ENCODE data around the gene IRS2. TPM values are rescaled to one million over a fixed set of nuclear protein-coding genes. Genes with fewer than 3 reads are reported as not detected.
"Not testable (repeated sequence)": the region's sequence is repeated elsewhere in the genome, so short reads cannot be mapped to it uniquely, and the experiment has no call there.

IRS2 gene
- total RNA-seq, 1 experiment from 2014 or later = 41.8 TPM

GRCh38 chr13:109823201-109823600 lies 36.8 kb upstream of the IRS2 start:
- H3K4me1 Mint-ChIP-seq (ENCODE audit: insufficient read depth, unreplicated experiment); CTCF ChIA-PET; BruUV-seq (replicated peaks); intact Hi-C loops (cut with micrococcal nuclease); H3K36me3 Mint-ChIP-seq (ENCODE audit: insufficient read depth, unreplicated experiment); POLR2A ChIA-PET; H3K9me3 Mint-ChIP-seq (ENCODE audit: unreplicated experiment); H3K4me3 Mint-ChIP-seq (ENCODE audit: unreplicated experiment); H3K27ac Mint-ChIP-seq (ENCODE audit: low read depth, unreplicated experiment); DNase-seq (ENCODE audit: unreplicated experiment); H3K27me3 Mint-ChIP-seq (ENCODE audit: insufficient read depth, unreplicated experiment): not testable (repeated sequence)

GRCh38 chr13:109821103-109821502 lies 34.7 kb upstream of the IRS2 start:
- intact Hi-C loops (cut with micrococcal nuclease) = no loop called here
- no peak for TF ChIP-seq CTCF (IDR thresholded peaks at IDR 0.05; ENCODE audit: unreplicated experiment)
- Mint-ChIP-seq H3K9me3 (ENCODE audit: unreplicated experiment) (no peaks in the 10 kb centered on the region), H3K27ac (ENCODE audit: low read depth, unreplicated experiment) (no peak overlapping the region), H3K4me3 (ENCODE audit: unreplicated experiment) (no peak overlapping the region), H3K4me1 (ENCODE audit: insufficient read depth, unreplicated experiment) (peaks cover 10% of the 10 kb centered on the region), H3K27me3 (ENCODE audit: insufficient read depth, unreplicated experiment) (no peaks in the 10 kb centered on the region), H3K36me3 (ENCODE audit: insufficient read depth, unreplicated experiment) (no peaks in the 10 kb centered on the region)
- DNase-seq (ENCODE audit: unreplicated experiment) = no peak
- ChIA-PET POLR2A (no interaction called here), CTCF (no interaction called here)
- BruUV-seq (replicated peaks) = no TSS peak

GRCh38 chr13:109819874-109820273 lies 33.5 kb upstream of the IRS2 start:
- no peak for DNase-seq (ENCODE audit: unreplicated experiment)
- no peak overlapping the region for H3K4me3 Mint-ChIP-seq (ENCODE audit: unreplicated experiment)
- ChIA-PET POLR2A (no interaction called here), CTCF (interaction anchor here (0.6 kb wide), 1 partner anchor 11 kb away, joined by 3 read pairs; no protein-coding TSS in a partner anchor)
- no peaks in the 10 kb centered on the region for H3K9me3 Mint-ChIP-seq (ENCODE audit: unreplicated experiment)
- peaks cover 14% of the 10 kb centered on the region for H3K4me1 Mint-ChIP-seq (ENCODE audit: insufficient read depth, unreplicated experiment)
- BruUV-seq (replicated peaks) = no TSS peak
- no peak overlapping the region for H3K27ac Mint-ChIP-seq (ENCODE audit: low read depth, unreplicated experiment)
- H3K36me3 Mint-ChIP-seq (ENCODE audit: insufficient read depth, unreplicated experiment) = no peaks in the 10 kb centered on the region
- TF ChIP-seq CTCF (IDR thresholded peaks at IDR 0.05; ENCODE audit: unreplicated experiment) = no peak
- H3K27me3 Mint-ChIP-seq (ENCODE audit: insufficient read depth, unreplicated experiment) = no peaks in the 10 kb centered on the region
- intact Hi-C loops (cut with micrococcal nuclease) = no loop called here

GRCh38 chr13:109818886-109819285 lies 32.5 kb upstream of the IRS2 start:
- no peak for DNase-seq (ENCODE audit: unreplicated experiment)

More at GRCh38 chr13:109818886-109819285, 32.5 kb upstream of the IRS2 start:
- peaks cover 14% of the 10 kb centered on the region for H3K4me1 Mint-ChIP-seq (ENCODE audit: insufficient read depth, unreplicated experiment)
- H3K27me3 Mint-ChIP-seq (ENCODE audit: insufficient read depth, unreplicated experiment) = no peaks in the 10 kb centered on the region
- ChIA-PET POLR2A (no interaction called here), CTCF (no interaction called here)
- H3K9me3 Mint-ChIP-seq (ENCODE audit: unreplicated experiment) = no peaks in the 10 kb centered on the region
- no peaks in the 10 kb centered on the region for H3K36me3 Mint-ChIP-seq (ENCODE audit: insufficient read depth, unreplicated experiment)
- H3K27ac Mint-ChIP-seq (ENCODE audit: low read depth, unreplicated experiment) = no peak overlapping the region
- H3K4me3 Mint-ChIP-seq (ENCODE audit: unreplicated experiment) = no peak overlapping the region
- intact Hi-C loops (cut with micrococcal nuclease) = no loop called here
- no peak for TF ChIP-seq CTCF (IDR thresholded peaks at IDR 0.05; ENCODE audit: unreplicated experiment)
- BruUV-seq (replicated peaks) = no TSS peak

Data from MCF 10A (cell line).